ENCODE measurements around the gene CDY1. TPM values are rescaled to one million over a fixed set of nuclear protein-coding genes. Genes with fewer than 3 reads are reported as not detected.
"Not testable (repeated sequence)": the region's sequence is repeated elsewhere in the genome, so short reads cannot be mapped to it uniquely, and the experiment has no call there.

CDY1 gene, protein sequence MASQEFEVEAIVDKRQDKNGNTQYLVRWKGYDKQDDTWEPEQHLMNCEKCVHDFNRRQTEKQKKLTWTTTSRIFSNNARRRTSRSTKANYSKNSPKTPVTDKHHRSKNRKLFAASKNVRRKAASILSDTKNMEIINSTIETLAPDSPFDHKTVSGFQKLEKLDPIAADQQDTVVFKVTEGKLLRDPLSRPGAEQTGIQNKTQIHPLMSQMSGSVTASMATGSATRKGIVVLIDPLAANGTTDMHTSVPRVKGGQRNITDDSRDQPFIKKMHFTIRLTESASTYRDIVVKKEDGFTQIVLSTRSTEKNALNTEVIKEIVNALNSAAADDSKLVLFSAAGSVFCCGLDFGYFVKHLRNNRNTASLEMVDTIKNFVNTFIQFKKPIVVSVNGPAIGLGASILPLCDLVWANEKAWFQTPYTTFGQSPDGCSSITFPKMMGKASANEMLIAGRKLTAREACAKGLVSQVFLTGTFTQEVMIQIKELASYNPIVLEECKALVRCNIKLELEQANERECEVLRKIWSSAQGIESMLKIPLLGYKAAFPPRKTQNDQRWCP
- total RNA-seq, result not detected in 2 replicates

GRCh38 chrY:25621817-25622216 lies at the start of gene CDY1:
Gene CDY1 (plus strand): TSS chrY:25622117. CDS start chrY:25622443, 326 bp downstream.
- intact Hi-C loops (cut with micrococcal nuclease), result not testable (repeated sequence)

DNA sequence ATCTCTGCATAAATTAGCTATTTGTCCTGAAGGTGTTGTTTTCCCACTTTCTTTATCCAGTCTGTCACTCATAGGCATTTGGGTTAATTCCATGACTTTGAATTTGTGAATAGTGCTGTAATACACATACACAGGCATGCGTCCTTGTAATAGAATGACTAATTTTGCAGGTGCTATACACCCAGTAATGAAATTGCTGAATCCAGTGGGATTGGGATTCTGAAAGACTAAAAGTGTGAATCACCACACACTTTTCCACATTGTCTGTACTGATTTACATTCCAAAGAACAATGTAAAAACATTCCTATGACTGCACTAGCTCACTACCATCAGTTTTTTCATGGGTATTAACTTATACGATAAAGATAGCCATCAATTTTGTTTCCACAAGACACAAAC lies 28.6 kb upstream of the CDY1 start:
- intact Hi-C loops (cut with micrococcal nuclease), result not testable (repeated sequence)

DNA sequence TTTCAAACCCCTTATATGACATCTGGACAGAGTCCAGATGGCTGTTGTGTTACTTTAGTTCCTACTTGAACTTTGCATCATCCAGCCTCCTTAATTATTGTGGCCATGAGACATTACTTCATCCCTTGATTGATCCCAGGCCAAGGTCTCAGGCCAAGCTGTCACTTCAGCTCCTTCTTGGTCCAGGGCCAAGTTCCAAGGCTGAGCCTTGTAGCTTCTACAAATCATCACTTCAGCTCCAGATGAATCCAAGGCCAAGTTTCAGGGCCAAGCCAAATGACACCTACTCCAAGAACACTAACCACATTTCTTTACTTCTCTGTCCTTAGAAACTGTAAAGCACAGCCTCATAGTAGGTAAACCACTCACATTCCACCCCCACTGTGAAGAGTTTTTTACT lies 1.7 kb upstream of the CDY1 start:
- intact Hi-C loops (cut with micrococcal nuclease), result not testable (repeated sequence)

DNA sequence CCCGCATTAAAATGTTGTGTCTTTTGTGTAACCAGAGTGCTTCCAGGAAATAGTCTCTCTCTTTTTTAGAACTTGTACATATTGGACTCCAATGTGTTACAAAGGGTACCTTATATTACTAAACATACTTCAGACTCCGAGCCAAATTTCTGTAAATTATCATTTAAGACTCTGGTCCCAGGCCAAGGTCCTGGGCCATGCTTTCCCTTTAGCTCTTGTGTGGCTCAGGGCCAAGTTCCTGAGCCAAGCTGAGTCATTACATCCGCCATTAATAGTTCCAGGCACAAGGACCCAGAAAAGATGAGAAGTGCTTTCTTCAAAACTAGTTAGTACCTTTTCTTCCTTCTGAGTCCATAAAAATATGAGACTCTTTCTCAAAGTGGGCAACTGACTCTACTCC lies 4.6 kb downstream of the CDY1 start:
- intact Hi-C loops (cut with micrococcal nuclease), result not testable (repeated sequence)

GRCh38 chrY:25630383-25631112 lies 8.6 kb downstream of the CDY1 start:
- intact Hi-C loops (cut with micrococcal nuclease), result not testable (repeated sequence)

GRCh38 chrY:25639852-25640251 lies 17.9 kb downstream of the CDY1 start:
- intact Hi-C loops (cut with micrococcal nuclease), result not testable (repeated sequence)

GRCh38 chrY:25643024-25643915 lies 21.4 kb downstream of the CDY1 start:
- intact Hi-C loops (cut with micrococcal nuclease), result not testable (repeated sequence)
